ENCODE results near the gene KCMF1. TPM values are rescaled to one million over a fixed set of nuclear protein-coding genes. Genes with fewer than 3 reads are reported as not detected.

KCMF1 gene
- total RNA-seq, 1 donor from 2014 or later = 29.7 TPM

GRCh38 chr2:85002534-85002933, 31.6 kb downstream of the KCMF1 start:
- no peak for DNase-seq (ENCODE audit: extremely low spot score in 2 of 2)
- intact Hi-C loops (cut with DNase I) = no loop called here
- Histone ChIP-seq H3K4me3 (no peak overlapping the region), H3K27me3 (no peaks in the 10 kb centered on the region), H3K9me3 (no peaks in the 10 kb centered on the region), H3K27ac (no peak overlapping the region), H3K4me1 (peaks cover 44% of the 10 kb centered on the region), H3K36me3 (no peaks in the 10 kb centered on the region)
- TF ChIP-seq POLR2AphosphoS5 (IDR thresholded peaks at IDR 0.05; ENCODE audit: insufficient read depth in 1 of 2, low read depth in 1 of 2) (no peak), CTCF (IDR thresholded peaks at IDR 0.05) (no peak), POLR2A (IDR thresholded peaks at IDR 0.05) (no peak)

- Histone ChIP-seq H3K4me1 (peaks cover 39% of the 10 kb centered on the region), H3K4me3 (no peak overlapping the region), H3K9me3 (no peaks in the 10 kb centered on the region), H3K36me3 (no peaks in the 10 kb centered on the region), H3K27ac (no peak overlapping the region), H3K27me3 (no peaks in the 10 kb centered on the region)
- no peak for DNase-seq (ENCODE audit: extremely low spot score in 2 of 2)
- intact Hi-C loops (cut with DNase I) = no loop called here
- TF ChIP-seq POLR2AphosphoS5 (IDR thresholded peaks at IDR 0.05; ENCODE audit: insufficient read depth in 1 of 2, low read depth in 1 of 2) (no peak), POLR2A (IDR thresholded peaks at IDR 0.05) (no peak), CTCF (IDR thresholded peaks at IDR 0.05) (no peak)
Measured at GRCh38 chr2:85008252-85008651, 37.3 kb downstream of the KCMF1 start.

GRCh38 chr2:85009019-85009618, 38.2 kb downstream of the KCMF1 start:
- H3K4me3 ChIP-seq = no peak overlapping the region
- TF ChIP-seq CTCF (IDR thresholded peaks at IDR 0.05) (no peak), POLR2A (IDR thresholded peaks at IDR 0.05) (no peak), POLR2AphosphoS5 (IDR thresholded peaks at IDR 0.05; ENCODE audit: insufficient read depth in 1 of 2, low read depth in 1 of 2) (no peak)
- no peak overlapping the region for H3K27ac ChIP-seq
- intact Hi-C loops (cut with DNase I) = no loop called here
- H3K4me1 ChIP-seq = peaks cover 39% of the 10 kb centered on the region
- H3K36me3 ChIP-seq = no peaks in the 10 kb centered on the region
- H3K9me3 ChIP-seq = no peaks in the 10 kb centered on the region
- DNase-seq (ENCODE audit: extremely low spot score in 2 of 2) = no peak
- no peaks in the 10 kb centered on the region for H3K27me3 ChIP-seq

- H3K36me3 ChIP-seq = no peaks in the 10 kb centered on the region
- H3K27ac ChIP-seq = no peak overlapping the region
- H3K4me3 ChIP-seq = no peak overlapping the region
- TF ChIP-seq CTCF (IDR thresholded peaks at IDR 0.05) = no peak
- no peak for TF ChIP-seq POLR2A (IDR thresholded peaks at IDR 0.05)
- no peak for TF ChIP-seq POLR2AphosphoS5 (IDR thresholded peaks at IDR 0.05; ENCODE audit: insufficient read depth in 1 of 2, low read depth in 1 of 2)
- DNase-seq (ENCODE audit: extremely low spot score in 2 of 2) = no peak
- no peaks in the 10 kb centered on the region for H3K27me3 ChIP-seq
- intact Hi-C loops (cut with DNase I) = no loop called here
- no peaks in the 10 kb centered on the region for H3K9me3 ChIP-seq
- H3K4me1 ChIP-seq = peaks cover 49% of the 10 kb centered on the region
Measured at GRCh38 chr2:85010404-85010803, 39.4 kb downstream of the KCMF1 start.

GRCh38 chr2:85011098-85011497, 40.1 kb downstream of the KCMF1 start:
- intact Hi-C loops (cut with DNase I) = no loop called here
- TF ChIP-seq POLR2AphosphoS5 (IDR thresholded peaks at IDR 0.05; ENCODE audit: insufficient read depth in 1 of 2, low read depth in 1 of 2) = no peak
- TF ChIP-seq POLR2A (IDR thresholded peaks at IDR 0.05) = no peak
- no peak for TF ChIP-seq CTCF (IDR thresholded peaks at IDR 0.05)
- no peaks in the 10 kb centered on the region for H3K36me3 ChIP-seq
- peaks cover 49% of the 10 kb centered on the region for H3K4me1 ChIP-seq
- H3K27me3 ChIP-seq = no peaks in the 10 kb centered on the region
- H3K9me3 ChIP-seq = no peaks in the 10 kb centered on the region
- no peak overlapping the region for H3K27ac ChIP-seq
- no peak for DNase-seq (ENCODE audit: extremely low spot score in 2 of 2)
- H3K4me3 ChIP-seq = no peak overlapping the region
